ENCODE results near the gene UQCR11.
A peak's percentile ranks its signal among the peaks of the same experiment; 100 is the strongest.

UQCR11 gene

GRCh38 chr19:1621574-1621973, 16.3 kb upstream of the UQCR11 start:
- DNase-seq (ENCODE audit: low read depth): no peak
- no peak for TF ChIP-seq CTCF (IDR thresholded peaks at IDR 0.05; ENCODE audit: insufficient read depth, low read depth, low read length, missing control alignments)
- H3K4me3 ChIP-seq (ENCODE audit: low read depth, low read length): no peak overlapping the region

- TF ChIP-seq CTCF (IDR thresholded peaks at IDR 0.05; ENCODE audit: insufficient read depth, low read depth, low read length, missing control alignments): no peak
- H3K4me3 ChIP-seq (ENCODE audit: low read depth, low read length): no peak overlapping the region
- DNase-seq (ENCODE audit: low read depth): no peak
Measured at GRCh38 chr19:1621021-1621420, 15.8 kb upstream of the UQCR11 start.

- TF ChIP-seq CTCF (IDR thresholded peaks at IDR 0.05; ENCODE audit: insufficient read depth, low read depth, low read length, missing control alignments): no peak
- DNase-seq (ENCODE audit: low read depth): no peak
- H3K4me3 ChIP-seq (ENCODE audit: low read depth, low read length): no peak overlapping the region
Measured at GRCh38 chr19:1620502-1620901, 15.2 kb upstream of the UQCR11 start.

- DNase-seq (ENCODE audit: low read depth): no peak
- TF ChIP-seq CTCF (IDR thresholded peaks at IDR 0.05; ENCODE audit: insufficient read depth, low read depth, low read length, missing control alignments): no peak
- no peak overlapping the region for H3K4me3 ChIP-seq (ENCODE audit: low read depth, low read length)
Measured at GRCh38 chr19:1619703-1620102, 14.4 kb upstream of the UQCR11 start.

GRCh38 chr19:1619094-1619439, 13.8 kb upstream of the UQCR11 start:
- DNase-seq (ENCODE audit: low read depth): no peak
- H3K4me3 ChIP-seq (ENCODE audit: low read depth, low read length): no peak overlapping the region
- no peak for TF ChIP-seq CTCF (IDR thresholded peaks at IDR 0.05; ENCODE audit: insufficient read depth, low read depth, low read length, missing control alignments)

- peak; percentile 71 for DNase-seq (ENCODE audit: low read depth)
- no peak overlapping the region for H3K4me3 ChIP-seq (ENCODE audit: low read depth, low read length)
- TF ChIP-seq CTCF (IDR thresholded peaks at IDR 0.05; ENCODE audit: insufficient read depth, low read depth, low read length, missing control alignments): peak; percentile 58
Measured at GRCh38 chr19:1618157-1619093, 13.2 kb upstream of the UQCR11 start.

GRCh38 chr19:1616875-1617274, 11.6 kb upstream of the UQCR11 start:
- H3K4me3 ChIP-seq (ENCODE audit: low read depth, low read length): no peak overlapping the region
- DNase-seq (ENCODE audit: low read depth): no peak
- no peak for TF ChIP-seq CTCF (IDR thresholded peaks at IDR 0.05; ENCODE audit: insufficient read depth, low read depth, low read length, missing control alignments)
